Keratinocyte (primary cell): ENCODE results near the gene TIPIN. TPM values are rescaled to one million over a fixed set of nuclear protein-coding genes. Genes with fewer than 3 reads are reported as not detected.

ENCODE experiments used
- DNase-seq: peaks from one replicate; pipeline ENCODE4 v3.0.0-alpha.2; 2011; ENCODE audit warnings: low read depth, missing footprints, low spot score
- FAIRE-seq: peaks from 2 replicates; lab custom pipeline; 2011; peaks lifted over from hg19 to GRCh38; lab: Jason Lieb, UNC
- H2AFZ ChIP-seq: 2 replicates; pipeline ENCODE4 v1.6.0; 2012; ENCODE audit warnings: low read length, control low read depth, inconsistent platforms; ENCODE audit not compliant: control insufficient read depth
- H3K27ac ChIP-seq: 2 replicates; pipeline ENCODE4 v1.5.1; 2011; ENCODE audit warnings: low read length; ENCODE audit not compliant: control insufficient read depth, insufficient read depth
- H3K27me3 ChIP-seq: 3 replicates; pipeline ENCODE4 v1.6.0; 2011; ENCODE audit warnings: low read length; ENCODE audit not compliant: control insufficient read depth, insufficient read depth; ENCODE audit errors: extremely low read depth
- H3K36me3 ChIP-seq, 2 experiments: 2 replicates in 1 of 2; 3 replicates in 1 of 2; pipeline ENCODE4 v1.5.1; 2011; ENCODE audit warnings: low read length in 2 of 2, mild to moderate bottlenecking in 1 of 2; ENCODE audit not compliant: control insufficient read depth in 2 of 2, insufficient read depth in 2 of 2; ENCODE audit errors: extremely low read depth in 1 of 2
- H3K4me1 ChIP-seq: 3 replicates; pipeline ENCODE4 v1.5.1; 2011; ENCODE audit warnings: low read length; ENCODE audit not compliant: control insufficient read depth, insufficient read depth; ENCODE audit errors: extremely low read depth
- H3K4me2 ChIP-seq: 3 replicates; pipeline ENCODE4 v1.6.0; 2011; ENCODE audit warnings: low read depth, low read length; ENCODE audit not compliant: control insufficient read depth, insufficient read depth; ENCODE audit errors: extremely low read depth
- H3K4me3 ChIP-seq, 3 experiments: fragments of 200-600 bp in 1 of 3; sonication (generic) in 1 of 3; 2 replicates in 2 of 3; 3 replicates in 1 of 3; pipeline ENCODE4 v1.5.1; 2011 to 2016; ENCODE audit warnings: low read length in 3 of 3, mild to moderate bottlenecking in 3 of 3, control low read depth in 2 of 3, inconsistent platforms in 1 of 3, low read depth in 1 of 3, mixed read lengths in 1 of 3, mixed run types in 1 of 3, moderate library complexity in 1 of 3; ENCODE audit not compliant: control insufficient read depth in 2 of 3, insufficient read depth in 2 of 3; ENCODE audit errors: extremely low read depth in 1 of 3
- H3K79me2 ChIP-seq: 2 replicates; pipeline ENCODE4 v1.6.0; 2012; ENCODE audit warnings: low read length; ENCODE audit not compliant: control insufficient read depth, insufficient read depth
- H3K9ac ChIP-seq: 3 replicates; pipeline ENCODE4 v1.6.0; 2011; ENCODE audit warnings: low read length; ENCODE audit not compliant: control insufficient read depth, insufficient read depth; ENCODE audit errors: extremely low read depth
- H3K9me1 ChIP-seq: 3 replicates; pipeline ENCODE4 v1.6.0; 2011; ENCODE audit warnings: low read length; ENCODE audit not compliant: control insufficient read depth, insufficient read depth; ENCODE audit errors: extremely low read depth
- H3K9me3 ChIP-seq: 2 replicates; pipeline ENCODE4 v1.5.1; 2012; ENCODE audit warnings: low read depth, low read length; ENCODE audit not compliant: control insufficient read depth
- H4K20me1 ChIP-seq: 3 replicates; pipeline ENCODE4 v1.6.0; 2011; ENCODE audit warnings: low read length; ENCODE audit not compliant: control insufficient read depth, insufficient read depth; ENCODE audit errors: extremely low read depth
- EZH2 ChIP-seq: IDR thresholded peaks from one replicate; pipeline ENCODE4 v1.6.1; 2012; ENCODE audit warnings: inconsistent platforms, mild to moderate bottlenecking, low read length, moderate library complexity
- dilution Hi-C: fragments of 300-500 bp; cut with MboI; formaldehyde crosslinking; loops from one replicate; pipeline ENCODE4 v1.7.0; 2020; ENCODE audit warnings: low sequenced_read_pairs; ENCODE audit not compliant: extremely low pct_ligation_motif_present
- polyA plus RNA-seq, 5 experiments: library from polyadenylated mRNA; depleted of rRNA in 3 of 5; stranded (reverse) in 3 of 5; stranded (forward) in 1 of 5; unstranded in 1 of 5; fragments of >200 nt; gene quantifications; 1 replicate in 1 of 5; 2 replicates in 3 of 5; 3 replicates in 1 of 5; pipeline versions ENCODE4 v1.2.1 to v1.2.3, GENCODE V29; 2011 to 2012; ENCODE audit warnings: missing spikeins in 2 of 5, low read depth in 1 of 5, low replicate concordance in 1 of 5
- TF ChIP-seq, protein P1 (sequence below), 3 experiments: IDR thresholded peaks in 1 of 3; conservative IDR thresholded peaks in 1 of 3; optimal IDR thresholded peaks in 1 of 3; 2 replicates in 2 of 3; 3 replicates in 1 of 3; pipeline versions ENCODE3 to v1.5.1; 2011; ENCODE audit warnings: low read length in 3 of 3, mild to moderate bottlenecking in 3 of 3, moderate library complexity in 2 of 3, control low read depth in 1 of 3, inconsistent platforms in 1 of 3; ENCODE audit not compliant: insufficient read depth in 2 of 3; ENCODE audit errors: extremely low read depth in 1 of 3

Gene TIPIN
- polyA plus RNA-seq, 1 donor (not counting 4 experiments of a cell fraction or from before 2014, with no cell fraction given) = 11.9 TPM

DNA sequence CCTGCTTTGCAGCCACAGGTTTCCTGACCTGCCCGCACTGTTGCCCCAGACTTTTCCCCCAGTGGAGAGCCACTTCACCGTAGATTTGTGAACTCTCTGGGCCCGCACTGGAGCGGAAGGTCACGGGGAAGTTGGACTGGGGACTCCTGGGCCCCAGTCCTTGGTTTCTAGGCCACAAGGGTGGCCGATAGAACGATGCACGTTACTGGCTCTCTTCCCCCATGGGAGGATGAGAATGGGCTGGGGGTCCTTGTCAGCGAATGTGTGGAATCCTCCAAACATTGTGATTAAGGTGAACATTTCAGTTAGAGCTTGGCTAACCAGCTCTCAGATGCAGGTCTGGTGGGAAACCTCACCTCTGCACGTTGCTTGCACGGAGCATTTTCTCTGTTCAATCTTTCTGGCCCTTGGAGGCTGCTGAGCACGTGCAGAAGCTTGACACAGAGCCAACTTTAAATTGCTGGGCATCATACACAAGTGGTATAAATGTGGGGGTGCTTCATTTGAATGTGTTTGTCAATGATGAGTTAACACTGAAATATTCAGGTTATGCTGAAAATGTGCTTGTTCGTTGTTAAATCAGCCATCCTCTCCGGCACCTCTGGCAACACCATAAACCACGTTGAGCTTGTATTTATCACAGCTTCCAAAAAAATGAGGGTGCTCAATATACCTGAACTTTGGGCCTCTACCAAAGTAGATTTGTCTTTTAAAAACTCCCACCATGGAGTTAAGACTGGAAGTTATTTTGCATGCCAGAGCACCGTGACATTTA is 62.1 kb downstream of the TIPIN start:
- peak overlapping the region; percentile 73 for H3K27ac ChIP-seq
- peak; percentile 73 for DNase-seq
- H3K9me1 ChIP-seq = no peaks in the 10 kb centered on the region
- H3K79me2 ChIP-seq = no peaks in the 10 kb centered on the region
- H3K27me3 ChIP-seq = no peaks in the 10 kb centered on the region
- H3K9ac ChIP-seq = peak overlapping the region; percentile 80
- H3K9me3 ChIP-seq = no peaks in the 10 kb centered on the region
- H3K4me3 ChIP-seq = peak overlapping the region; percentile 36 to 73 (median 63)
- dilution Hi-C loops = no loop called here
- H2AFZ ChIP-seq = peak overlapping the region; percentile 73
- H4K20me1 ChIP-seq = no peaks in the 10 kb centered on the region
- H3K36me3 ChIP-seq = no peaks in the 10 kb centered on the region
- TF ChIP-seq EZH2 = no peak
- TF ChIP-seq, protein P1, sequence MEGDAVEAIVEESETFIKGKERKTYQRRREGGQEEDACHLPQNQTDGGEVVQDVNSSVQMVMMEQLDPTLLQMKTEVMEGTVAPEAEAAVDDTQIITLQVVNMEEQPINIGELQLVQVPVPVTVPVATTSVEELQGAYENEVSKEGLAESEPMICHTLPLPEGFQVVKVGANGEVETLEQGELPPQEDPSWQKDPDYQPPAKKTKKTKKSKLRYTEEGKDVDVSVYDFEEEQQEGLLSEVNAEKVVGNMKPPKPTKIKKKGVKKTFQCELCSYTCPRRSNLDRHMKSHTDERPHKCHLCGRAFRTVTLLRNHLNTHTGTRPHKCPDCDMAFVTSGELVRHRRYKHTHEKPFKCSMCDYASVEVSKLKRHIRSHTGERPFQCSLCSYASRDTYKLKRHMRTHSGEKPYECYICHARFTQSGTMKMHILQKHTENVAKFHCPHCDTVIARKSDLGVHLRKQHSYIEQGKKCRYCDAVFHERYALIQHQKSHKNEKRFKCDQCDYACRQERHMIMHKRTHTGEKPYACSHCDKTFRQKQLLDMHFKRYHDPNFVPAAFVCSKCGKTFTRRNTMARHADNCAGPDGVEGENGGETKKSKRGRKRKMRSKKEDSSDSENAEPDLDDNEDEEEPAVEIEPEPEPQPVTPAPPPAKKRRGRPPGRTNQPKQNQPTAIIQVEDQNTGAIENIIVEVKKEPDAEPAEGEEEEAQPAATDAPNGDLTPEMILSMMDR (optimal IDR thresholded peaks at IDR 0.05 in 1 of 3, IDR thresholded peaks at IDR 0.05 in 1 of 3, conservative IDR thresholded peaks at IDR 0.05 in 1 of 3; ENCODE audit: extremely low read depth in 1 of 3, insufficient read depth in 2 of 3, low read length in 3 of 3) = no peak
- peak; percentile 69 for FAIRE-seq
- peak overlapping the region; percentile 95 for H3K4me2 ChIP-seq
- peaks cover 41% of the 10 kb centered on the region for H3K4me1 ChIP-seq

DNA sequence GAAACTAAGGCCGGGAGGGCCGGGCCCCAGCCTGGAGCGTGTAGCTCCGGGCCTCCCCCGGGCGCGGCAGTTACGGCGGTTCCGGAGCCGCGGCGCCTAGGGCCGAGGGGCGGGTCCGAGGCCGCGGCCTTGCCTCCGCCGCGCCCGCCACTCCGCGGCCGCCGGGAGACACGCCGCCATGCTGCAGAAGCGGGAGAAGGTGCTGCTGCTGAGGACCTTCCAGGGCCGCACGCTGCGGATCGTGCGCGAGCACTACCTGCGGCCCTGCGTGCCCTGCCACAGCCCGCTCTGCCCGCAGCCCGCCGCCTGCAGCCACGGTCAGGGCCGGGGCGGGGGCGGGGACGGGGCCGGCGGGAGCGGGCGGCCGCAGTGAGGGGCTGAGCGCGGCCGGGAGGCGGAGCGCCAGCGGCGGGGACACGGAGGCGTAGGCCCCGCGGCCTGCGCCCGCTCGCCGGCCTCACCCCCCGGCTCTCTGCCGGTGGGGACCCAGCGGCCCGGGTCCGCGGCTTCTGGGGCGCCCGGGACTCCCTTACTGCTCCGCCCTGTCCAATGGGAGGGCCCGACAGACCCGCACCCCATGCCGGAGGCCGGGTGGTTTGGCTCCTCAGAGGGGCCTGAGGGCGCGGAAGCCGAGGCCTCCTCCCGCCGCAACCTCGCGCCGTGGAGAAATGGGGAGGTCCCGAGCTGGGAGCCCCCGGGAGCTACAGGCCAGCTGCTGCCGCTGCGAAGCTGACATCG is 62.9 kb downstream of the TIPIN start, which contains the start of gene DIS3L:
Gene DIS3L (plus strand): TSS at position 150 of the 738 bp plus-strand sequence. CDS start 29 bp downstream, at position 179.
- no peaks in the 10 kb centered on the region for H3K9me3 ChIP-seq
- no peak for TF ChIP-seq EZH2
- TF ChIP-seq, protein P1 (optimal IDR thresholded peaks at IDR 0.05 in 1 of 3, IDR thresholded peaks at IDR 0.05 in 1 of 3, conservative IDR thresholded peaks at IDR 0.05 in 1 of 3; ENCODE audit: extremely low read depth in 1 of 3, insufficient read depth in 2 of 3, low read length in 3 of 3) = peak in 1 of 3 experiments; percentile 2
- H3K9me1 ChIP-seq = no peaks in the 10 kb centered on the region
- no peaks in the 10 kb centered on the region for H4K20me1 ChIP-seq
- FAIRE-seq = no peak
- peak within 1 kb of the TSS; percentile 95 for H3K4me2 ChIP-seq
- peaks cover 37% of the 10 kb centered on the region for H3K4me1 ChIP-seq
- peak within 1 kb of the TSS; percentile 41 to 73 (median 63) for H3K4me3 ChIP-seq
- dilution Hi-C loops = no loop called here
- no peak for DNase-seq
- peak within 1 kb of the TSS; percentile 73 for H3K27ac ChIP-seq
- no peaks in the 10 kb centered on the region for H3K79me2 ChIP-seq
- peak within 1 kb of the TSS; percentile 80 for H3K9ac ChIP-seq
- H2AFZ ChIP-seq = peak within 1 kb of the TSS; percentile 73
- H3K36me3 ChIP-seq = no peaks in the 10 kb centered on the region
- no peaks in the 10 kb centered on the region for H3K27me3 ChIP-seq
